ACHN (cell line): ENCODE measurements around the gene ZNF92.
A peak's percentile ranks its signal among the peaks of the same experiment; 100 is the strongest.
"Not testable (repeated sequence)": the region's sequence is repeated elsewhere in the genome, so short reads cannot be mapped to it uniquely, and the experiment has no call there.

Experiments used
- DNase-seq: peaks from one replicate; pipeline ENCODE4 v3.0.0-alpha.2; 2015
- in situ Hi-C: cut with HindIII; loops from 2 replicates; pipeline ENCODE4 v1.10.0; 2017; ENCODE audit warnings: low sequenced_read_pairs, low pct_ligation_motif_present, low pct_unique_long_range_greater_than_20kb

ZNF92 gene

GRCh38 chr7:65409363-65409762 is 35.7 kb downstream of the ZNF92 start:
- in situ Hi-C loops = no loop called here
- DNase-seq = no peak

- in situ Hi-C loops = no loop called here
- no peak for DNase-seq
Measured at GRCh38 chr7:65411249-65411648, 37.6 kb downstream of the ZNF92 start.

GRCh38 chr7:65422670-65423069 is 49.0 kb downstream of the ZNF92 start:
- in situ Hi-C loops = no loop called here
- DNase-seq = no peak

- in situ Hi-C loops, DNase-seq: not testable (repeated sequence)
Measured at GRCh38 chr7:65423286-65423685, 49.6 kb downstream of the ZNF92 start.

- no peak for DNase-seq
- in situ Hi-C loops = no loop called here
Measured at GRCh38 chr7:65429642-65430343, 56.1 kb downstream of the ZNF92 start.

- DNase-seq = no peak
- in situ Hi-C loops = no loop called here
Measured at GRCh38 chr7:65430344-65431186, 56.9 kb downstream of the ZNF92 start.

GRCh38 chr7:65434307-65434706 is 60.7 kb downstream of the ZNF92 start:
- DNase-seq = no peak
- in situ Hi-C loops = no loop called here

GRCh38 chr7:65436163-65436562 is 62.5 kb downstream of the ZNF92 start:
- no peak for DNase-seq
- in situ Hi-C loops = no loop called here

GRCh38 chr7:65438598-65438997 is 64.9 kb downstream of the ZNF92 start:
- no peak for DNase-seq
- in situ Hi-C loops = no loop called here

- in situ Hi-C loops = no loop called here
- peak; percentile 44 for DNase-seq
Measured at GRCh38 chr7:65441010-65441409, 67.4 kb downstream of the ZNF92 start.

GRCh38 chr7:65444205-65444842 is 70.7 kb downstream of the ZNF92 start:
- no peak for DNase-seq
- in situ Hi-C loops = no loop called here

GRCh38 chr7:65444899-65445823 is 71.5 kb downstream of the ZNF92 start:
- DNase-seq = no peak
- in situ Hi-C loops = no loop called here

- in situ Hi-C loops = not testable (repeated sequence)
- peak; percentile 25 for DNase-seq
Measured at GRCh38 chr7:65447041-65447440, 73.4 kb downstream of the ZNF92 start.

GRCh38 chr7:65448816-65449504 is 75.3 kb downstream of the ZNF92 start:
- DNase-seq = peak; percentile 65
- in situ Hi-C loops = no loop called here

GRCh38 chr7:65449505-65449852 is 75.8 kb downstream of the ZNF92 start:
- no peak for DNase-seq
- in situ Hi-C loops = no loop called here
